IMR-90 (cell line): ENCODE data around the gene TBC1D22A. TPM values are rescaled to one million over a fixed set of nuclear protein-coding genes. Genes with fewer than 3 reads are reported as not detected.

Source experiments
- ATAC-seq: fragments of 200-7000 bp; cut with Tn5 transposase; 2 replicates; pipeline ENCODE4 v1.9.1; 2020; ENCODE audit warnings: low read depth, mild to moderate bottlenecking, moderate library complexity
- BruUV-seq: library from RNA; stranded (reverse); fragments of 400-500 nt; replicated peaks from 2 replicates; lab custom pipeline; 2021; lab: Mats Ljungman, UMichigan
- CTCF ChIA-PET: fragments of 300-600 bp; formaldehyde crosslinking; extraction: SDS; loops from one replicate; lab custom pipeline; 2021; ENCODE audit warnings: antibody characterized with exemption; lab: Yijun Ruan, JAX
- POLR2A ChIA-PET: fragments of 300-600 bp; sonication (Branson Sonifier 250); formaldehyde crosslinking; loops from one replicate; lab custom pipeline; 2022; ENCODE audit warnings: antibody characterized with exemption; ENCODE audit not compliant: unreplicated experiment; lab: Charles Lee
- DNase-seq: peaks from one replicate; pipeline ENCODE4 v3.0.0; 2013
- H2AFZ ChIP-seq: replicated peaks from 2 replicates; pipeline ENCODE3; 2013; ENCODE audit warnings: low read length, mild to moderate bottlenecking; ENCODE audit not compliant: poor library complexity
- H2AK5ac ChIP-seq: 2 replicates; pipeline ENCODE4 v1.6.1; 2013; ENCODE audit warnings: low read depth, low read length, inconsistent platforms
- H2AK9ac ChIP-seq: replicated peaks from 2 replicates; pipeline ENCODE3; 2013; ENCODE audit warnings: mild to moderate bottlenecking, low read depth, low read length, moderate library complexity; ENCODE audit not compliant: poor library complexity
- H2BK120ac ChIP-seq: 2 replicates; pipeline ENCODE4 v1.6.1; 2013; ENCODE audit warnings: low read depth, low read length, inconsistent platforms
- H2BK15ac ChIP-seq: 3 replicates; pipeline ENCODE4 v1.6.1; 2013; ENCODE audit warnings: low read depth, low read length, inconsistent platforms
- H2BK20ac ChIP-seq: 2 replicates; pipeline ENCODE4 v1.6.1; 2013; ENCODE audit warnings: low read depth, mild to moderate bottlenecking, inconsistent platforms, low read length, moderate library complexity
- H2BK5ac ChIP-seq: 2 replicates; pipeline ENCODE4 v1.6.1; 2013; ENCODE audit warnings: mild to moderate bottlenecking, low read depth, low read length, inconsistent platforms; ENCODE audit not compliant: poor library complexity, severe bottlenecking
- H3K14ac ChIP-seq: replicated peaks from 2 replicates; pipeline ENCODE4 v1.6.1; 2013; ENCODE audit warnings: low read depth, low read length, inconsistent platforms
- H3K18ac ChIP-seq: 2 replicates; pipeline ENCODE4 v1.6.1; 2013; ENCODE audit warnings: low read depth, low read length, control low read depth
- H3K23ac ChIP-seq: 2 replicates; pipeline ENCODE4 v1.6.1; 2013; ENCODE audit warnings: low read depth, low read length, inconsistent platforms
- H3K27ac ChIP-seq: 2 replicates; pipeline ENCODE4 v1.5.1; 2013; ENCODE audit warnings: mild to moderate bottlenecking, control low read depth, low read length; ENCODE audit not compliant: insufficient read depth
- H3K27me3 ChIP-seq: 2 replicates; pipeline ENCODE4 v1.6.1; 2013; ENCODE audit warnings: low read length; ENCODE audit not compliant: control insufficient read depth, insufficient read depth
- H3K36me3 ChIP-seq: 2 replicates; pipeline ENCODE4 v1.6.1; 2013; ENCODE audit warnings: low read length, mixed read lengths; ENCODE audit not compliant: control insufficient read depth, insufficient read depth
- H3K4ac ChIP-seq: 2 replicates; pipeline ENCODE4 v1.6.1; 2013; ENCODE audit warnings: low read depth, low read length, inconsistent platforms
- H3K4me1 ChIP-seq: 2 replicates; pipeline ENCODE4 v1.6.1; 2013; ENCODE audit warnings: low read length, mixed read lengths; ENCODE audit not compliant: control insufficient read depth, insufficient read depth
- H3K4me2 ChIP-seq: 2 replicates; pipeline ENCODE4 v1.6.1; 2013; ENCODE audit warnings: low read depth, mild to moderate bottlenecking, control low read depth, low read length, moderate library complexity
- H3K4me3 ChIP-seq: 2 replicates; pipeline ENCODE4 v1.5.1; 2013; ENCODE audit warnings: low read depth, mild to moderate bottlenecking, control low read depth, low read length, moderate library complexity; ENCODE audit not compliant: insufficient read depth
- H3K56ac ChIP-seq: 2 replicates; pipeline ENCODE4 v1.6.1; 2013; ENCODE audit warnings: low read length, inconsistent platforms; ENCODE audit not compliant: insufficient read depth; ENCODE audit errors: extremely low read depth
- H3K79me1 ChIP-seq, 2 experiments: 2 replicates each; pipeline ENCODE4 v1.6.1; 2013; ENCODE audit warnings: low read length in 2 of 2, inconsistent platforms in 1 of 2, low read depth in 1 of 2
- H3K9ac ChIP-seq: 2 replicates; pipeline ENCODE4 v1.6.1; 2013; ENCODE audit warnings: low read depth, low read length, control low read depth
- H3K9me1 ChIP-seq: 2 replicates; pipeline ENCODE4 v1.6.1; 2013; ENCODE audit warnings: low read length, inconsistent platforms; ENCODE audit not compliant: insufficient read depth
- H3K9me3 ChIP-seq: 2 replicates; pipeline ENCODE4 v1.6.1; 2013; ENCODE audit warnings: low read length; ENCODE audit not compliant: control insufficient read depth, insufficient read depth
- H4K20me1 ChIP-seq: 2 replicates; pipeline ENCODE4 v1.6.1; 2013; ENCODE audit warnings: low read length, inconsistent platforms; ENCODE audit not compliant: insufficient read depth
- H4K5ac ChIP-seq: 2 replicates; pipeline ENCODE4 v1.6.1; 2013; ENCODE audit warnings: mild to moderate bottlenecking, low read depth, low read length, control low read depth
- H4K8ac ChIP-seq, 2 experiments: 2 replicates each; pipeline ENCODE4 v1.6.1; 2013; ENCODE audit warnings: low read depth in 2 of 2, low read length in 2 of 2, control low read depth in 1 of 2, inconsistent platforms in 1 of 2
- H4K91ac ChIP-seq: 2 replicates; pipeline ENCODE4 v1.6.1; 2013; ENCODE audit warnings: low read depth, low read length, inconsistent platforms; ENCODE audit not compliant: insufficient read depth
- CEBPB ChIP-seq: IDR thresholded peaks from 2 replicates; pipeline ENCODE4 v1.6.1; 2012; ENCODE audit warnings: low read depth, low read length, improper control_type of control experiment
- MAZ ChIP-seq: IDR thresholded peaks from 2 replicates; pipeline ENCODE4 v1.6.1; 2012; ENCODE audit warnings: low read depth, mild to moderate bottlenecking, low read length, improper control_type of control experiment, moderate library complexity, borderline replicate concordance
- NFE2L2 ChIP-seq: fragments of 150-350 bp; IDR thresholded peaks from 2 replicates; pipeline ENCODE4 v1.6.1; 2016; ENCODE audit warnings: low read depth, mild to moderate bottlenecking, low read length
- RCOR1 ChIP-seq: IDR thresholded peaks from 2 replicates; pipeline ENCODE4 v1.6.1; 2012; ENCODE audit warnings: mild to moderate bottlenecking, low read length, improper control_type of control experiment; ENCODE audit not compliant: insufficient replicate concordance
- WGBS, 2 experiments: methylation state at CpG; one replicate each; pipeline versions ENCODE4 v1.1.5 to v1.1.7; 2013; ENCODE audit warnings: missing lambda C conversion rate in 2 of 2; ENCODE audit not compliant: insufficient read length in 1 of 2; ENCODE audit errors: extremely low coverage in 2 of 2; 5-methylcytosine and 5-hydroxymethylcytosine counted together
- dilution Hi-C: fragments of 300-500 bp; cut with HindIII; formaldehyde crosslinking; loops from one replicate; pipeline ENCODE4 v1.14.3; 2018; ENCODE audit warnings: low sequenced_read_pairs; ENCODE audit not compliant: unreplicated experiment
- in situ Hi-C: fragments of 300-500 bp; cut with MboI; formaldehyde crosslinking; loops from 3 replicates; pipeline ENCODE4 v1.14.3; 2019; ENCODE audit warnings: low sequenced_read_pairs, inconsistent platforms, mixed read lengths
- intact Hi-C: fragments of 100-400 bp; cut with micrococcal nuclease; formaldehyde crosslinking; loops from 2 replicates; pipeline ENCODE4 v1.10.0; 2022
- polyA plus RNA-seq, 3 experiments: library from polyadenylated mRNA; depleted of rRNA; stranded (reverse); fragments of >200 nt; gene quantifications; 2 replicates each; pipeline ENCODE4 v1.2.3, GENCODE V29; 2012; ENCODE audit warnings: low replicate concordance in 1 of 3
- total RNA-seq: library from RNA; depleted of rRNA; stranded (reverse); fragments of >200 nt; gene quantifications from 2 replicates; pipeline ENCODE4 v1.2.3, GENCODE V29; 2012
- TF ChIP-seq, protein P1 (sequence below): fragments of 150-350 bp; IDR thresholded peaks from 2 replicates; pipeline ENCODE4 v1.6.1; 2016; ENCODE audit warnings: low read depth, mild to moderate bottlenecking, low read length, moderate library complexity, borderline replicate concordance
- TF ChIP-seq, protein P2 (sequence below): conservative IDR thresholded peaks from 2 replicates; pipeline ENCODE4 v1.5.1; 2012; ENCODE audit warnings: mild to moderate bottlenecking, low read depth, low read length, improper control_type of control experiment

TBC1D22A gene
- total and polyA plus RNA-seq, 2 of the 4 experiments (the other 2 are of a cell fraction): 9.0 to 16.7 TPM

DNA sequence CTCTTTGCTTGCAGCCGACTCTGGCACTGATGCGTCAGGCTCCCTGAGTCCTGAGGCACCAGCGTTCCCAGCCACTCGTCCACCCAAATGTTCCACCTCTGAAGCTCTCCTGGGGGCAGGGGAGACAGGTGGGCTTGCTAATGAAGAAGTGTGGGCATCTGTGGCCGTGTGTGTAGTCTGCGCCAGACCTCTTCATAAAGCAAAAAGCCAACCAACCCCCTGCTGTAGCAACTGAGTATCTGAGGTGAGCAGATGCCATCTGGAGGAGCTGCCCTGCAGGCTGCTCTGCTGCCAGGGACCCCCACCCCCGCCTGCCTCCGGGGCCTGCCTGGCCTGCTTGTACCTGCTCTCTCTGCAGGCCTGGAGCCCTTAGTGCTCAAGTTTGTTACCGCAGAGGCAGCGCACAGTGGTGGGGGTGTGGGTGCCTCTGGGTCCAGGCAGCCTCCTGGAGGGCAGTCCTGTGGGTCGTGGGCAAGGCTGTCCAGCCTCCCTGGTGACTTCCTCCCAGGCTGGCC, 272.5 kb downstream of the TBC1D22A start:
- H3K9ac ChIP-seq: no peak overlapping the region
- ChIA-PET POLR2A (no interaction called here), CTCF (no interaction called here)
- H3K18ac ChIP-seq: no peak overlapping the region
- no peak overlapping the region for H2BK120ac ChIP-seq
- H3K36me3 ChIP-seq: peaks cover 3% of the 10 kb centered on the region; the same call in 1 of the 2 replicates
- no peak overlapping the region for H4K5ac ChIP-seq
- no TSS peak for BruUV-seq
- no peak for DNase-seq
- H2BK15ac ChIP-seq: no peak overlapping the region
- H3K79me1 ChIP-seq: peaks cover 0 to 18% of the 10 kb centered on the region in 2 experiments; a peak in 1 of 4 replicates
- H2BK5ac ChIP-seq: no peak overlapping the region
- H3K4me3 ChIP-seq: no peak overlapping the region
- H3K4me2 ChIP-seq: no peak overlapping the region
- peaks cover 14% of the 10 kb centered on the region; the same call in 1 of the 2 replicates for H4K20me1 ChIP-seq
- H3K9me3 ChIP-seq: no peaks in the 10 kb centered on the region
- no peak overlapping the region for H3K4ac ChIP-seq
- no peak overlapping the region for H2AK5ac ChIP-seq
- no peak overlapping the region for H2AFZ ChIP-seq
- H3K14ac ChIP-seq: no peak overlapping the region
- no peak overlapping the region for H4K91ac ChIP-seq
- in situ Hi-C loops: no loop called here
- H3K27ac ChIP-seq: no peak overlapping the region
- dilution Hi-C loops: no loop called here
- intact Hi-C loops: no loop called here
- H2AK9ac ChIP-seq: no peak overlapping the region
- H3K4me1 ChIP-seq: peaks cover 2% of the 10 kb centered on the region; the same call in 1 of the 2 replicates
- H3K27me3 ChIP-seq: no peaks in the 10 kb centered on the region
- H3K9me1 ChIP-seq: 0 out of 2 replicates have a peak, but pooled peaks cover 8% of the 10 kb centered on the region
- WGBS, 2 experiments: 90% methylated on average over 4 of the region's 11 CpGs; no CpG with 5 or more reads in 1 of the 2 experiments
- ATAC-seq: peak; percentile 48; the same call in 1 of the 2 replicates
- no peak overlapping the region for H3K56ac ChIP-seq
- H3K23ac ChIP-seq: no peak overlapping the region
- TF ChIP-seq NFE2L2: no peak
- TF ChIP-seq MAZ: no peak
- no peak for TF ChIP-seq CEBPB
- TF ChIP-seq, protein P1, sequence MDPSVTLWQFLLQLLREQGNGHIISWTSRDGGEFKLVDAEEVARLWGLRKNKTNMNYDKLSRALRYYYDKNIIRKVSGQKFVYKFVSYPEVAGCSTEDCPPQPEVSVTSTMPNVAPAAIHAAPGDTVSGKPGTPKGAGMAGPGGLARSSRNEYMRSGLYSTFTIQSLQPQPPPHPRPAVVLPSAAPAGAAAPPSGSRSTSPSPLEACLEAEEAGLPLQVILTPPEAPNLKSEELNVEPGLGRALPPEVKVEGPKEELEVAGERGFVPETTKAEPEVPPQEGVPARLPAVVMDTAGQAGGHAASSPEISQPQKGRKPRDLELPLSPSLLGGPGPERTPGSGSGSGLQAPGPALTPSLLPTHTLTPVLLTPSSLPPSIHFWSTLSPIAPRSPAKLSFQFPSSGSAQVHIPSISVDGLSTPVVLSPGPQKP: no peak
- TF ChIP-seq RCOR1: no peak
- TF ChIP-seq, protein P2, sequence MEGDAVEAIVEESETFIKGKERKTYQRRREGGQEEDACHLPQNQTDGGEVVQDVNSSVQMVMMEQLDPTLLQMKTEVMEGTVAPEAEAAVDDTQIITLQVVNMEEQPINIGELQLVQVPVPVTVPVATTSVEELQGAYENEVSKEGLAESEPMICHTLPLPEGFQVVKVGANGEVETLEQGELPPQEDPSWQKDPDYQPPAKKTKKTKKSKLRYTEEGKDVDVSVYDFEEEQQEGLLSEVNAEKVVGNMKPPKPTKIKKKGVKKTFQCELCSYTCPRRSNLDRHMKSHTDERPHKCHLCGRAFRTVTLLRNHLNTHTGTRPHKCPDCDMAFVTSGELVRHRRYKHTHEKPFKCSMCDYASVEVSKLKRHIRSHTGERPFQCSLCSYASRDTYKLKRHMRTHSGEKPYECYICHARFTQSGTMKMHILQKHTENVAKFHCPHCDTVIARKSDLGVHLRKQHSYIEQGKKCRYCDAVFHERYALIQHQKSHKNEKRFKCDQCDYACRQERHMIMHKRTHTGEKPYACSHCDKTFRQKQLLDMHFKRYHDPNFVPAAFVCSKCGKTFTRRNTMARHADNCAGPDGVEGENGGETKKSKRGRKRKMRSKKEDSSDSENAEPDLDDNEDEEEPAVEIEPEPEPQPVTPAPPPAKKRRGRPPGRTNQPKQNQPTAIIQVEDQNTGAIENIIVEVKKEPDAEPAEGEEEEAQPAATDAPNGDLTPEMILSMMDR: no peak
- H2BK20ac ChIP-seq: no peak overlapping the region
- H4K8ac ChIP-seq: no peak overlapping the region
